Left lung (tissue), 10 donors: ENCODE results near the gene VIP. TPM values are rescaled to one million over a fixed set of nuclear protein-coding genes. Genes with fewer than 3 reads are reported as not detected.

Experiments used
- ATAC-seq: fragments of 200-7000 bp; cut with Tn5 transposase; one replicate; pipeline ENCODE4 v1.9.1; 2020; ENCODE audit warnings: moderate library complexity
- DNase-seq, 4 donors: peaks; one replicate each; pipeline ENCODE4 v3.0.0-alpha.2; 2013 to 2020
- H3K27ac ChIP-seq, 2 donors: fragments of 200-600 bp; sonication (generic) in 1 of 2; one replicate each; pipeline versions ENCODE4 v1.5.0 to v1.8.0; 2020 to 2021
- H3K27me3 ChIP-seq, 2 donors: fragments of 200-600 bp; sonication (generic) in 1 of 2; one replicate each; pipeline versions ENCODE4 v1.5.0 to v1.8.0; 2020 to 2021
- H3K36me3 ChIP-seq, 2 donors: fragments of 200-600 bp; sonication (generic) in 1 of 2; one replicate each; pipeline versions ENCODE4 v1.5.0 to v1.8.0; 2020 to 2021
- H3K4me1 ChIP-seq, 2 donors: fragments of 200-600 bp; one replicate each; pipeline ENCODE4 v1.8.0; 2021
- H3K4me3 ChIP-seq, 2 donors: fragments of 200-600 bp; sonication (generic) in 1 of 2; one replicate each; pipeline versions ENCODE4 v1.5.0 to v1.8.0; 2020 to 2021; ENCODE audit warnings: mild to moderate bottlenecking in 1 of 2
- H3K9me3 ChIP-seq, 2 donors: fragments of 200-600 bp; sonication (generic) in 1 of 2; one replicate each; pipeline versions ENCODE4 v1.5.0 to v1.8.0; 2020 to 2021
- CTCF ChIP-seq, 2 donors: fragments of 200-600 bp; sonication (generic) in 1 of 2; IDR thresholded peaks; one replicate each; pipeline versions ENCODE4 v1.5.0 to v1.8.0; 2021; ENCODE audit warnings: antibody characterized with exemption in 2 of 2
- intact Hi-C, 2 donors: fragments of 100-400 bp; cut with DNase I; formaldehyde crosslinking; loops; one replicate each; pipeline versions ENCODE4 v1.11.2 to v1.14.2; 2022
- polyA plus RNA-seq, 6 donors: library from polyadenylated mRNA; unstranded; fragments of 120-200 nt; gene quantifications; one replicate each; pipeline ENCODE4 v1.2.1, GENCODE V29; 2013; ENCODE audit not compliant: insufficient read length in 6 of 6
- total RNA-seq, 2 donors: library from RNA; stranded (reverse); fragmentation: NEBNext Ultra II Directional; extraction: Animal tissue kit (Norgen Biotek cat#: 25700); gene quantifications; one replicate each; pipeline ENCODE4 v1.2.1, GENCODE V29; 2021
- donor health status: DM: no; HTN: yes; CAD: no.
- donor health status: DM: no; HTN: no; CAD: no.

The VIP gene
- total and polyA plus RNA-seq, 8 donors: 0.23 to 3.8 (median 2.9) TPM

- no peak for TF ChIP-seq CTCF (IDR thresholded peaks at IDR 0.05)
- no peak for DNase-seq
- no peak overlapping the region for H3K27ac ChIP-seq
- no peaks in the 10 kb centered on the region for H3K27me3 ChIP-seq
- no peaks in the 10 kb centered on the region for H3K9me3 ChIP-seq
- intact Hi-C loops: no loop called here
- H3K4me3 ChIP-seq: no peak overlapping the region
- no peaks in the 10 kb centered on the region for H3K36me3 ChIP-seq
- ATAC-seq: no peak
- no peaks in the 10 kb centered on the region for H3K4me1 ChIP-seq
Measured at GRCh38 chr6:152727507-152727906, 23.1 kb upstream of the VIP start.

GRCh38 chr6:152734630-152735029 lies 16.0 kb upstream of the VIP start:
- Histone ChIP-seq H3K4me1 (no peaks in the 10 kb centered on the region), H3K27me3 (no peaks in the 10 kb centered on the region), H3K9me3 (no peaks in the 10 kb centered on the region), H3K4me3 (no peak overlapping the region), H3K27ac (no peak overlapping the region), H3K36me3 (no peaks in the 10 kb centered on the region)
- ATAC-seq: no peak
- no peak for DNase-seq
- no peak for TF ChIP-seq CTCF (IDR thresholded peaks at IDR 0.05)
- intact Hi-C loops: no loop called here

GRCh38 chr6:152736687-152737273 lies 13.8 kb upstream of the VIP start:
- intact Hi-C loops: no loop called here
- H3K27ac ChIP-seq: no peak overlapping the region
- H3K36me3 ChIP-seq: no peaks in the 10 kb centered on the region
- H3K4me1 ChIP-seq: no peaks in the 10 kb centered on the region
- no peak overlapping the region for H3K4me3 ChIP-seq
- no peaks in the 10 kb centered on the region for H3K27me3 ChIP-seq
- no peak for ATAC-seq
- H3K9me3 ChIP-seq: no peaks in the 10 kb centered on the region
- no peak for DNase-seq
- no peak for TF ChIP-seq CTCF (IDR thresholded peaks at IDR 0.05)

GRCh38 chr6:152745509-152746171 lies 5.0 kb upstream of the VIP start:
- TF ChIP-seq CTCF (IDR thresholded peaks at IDR 0.05): no peak
- DNase-seq (no peak), ATAC-seq (no peak)
- H3K27ac ChIP-seq: no peak overlapping the region
- H3K4me1 ChIP-seq: no peaks in the 10 kb centered on the region
- H3K27me3 ChIP-seq: no peaks in the 10 kb centered on the region
- H3K36me3 ChIP-seq: no peaks in the 10 kb centered on the region
- H3K9me3 ChIP-seq: no peaks in the 10 kb centered on the region
- no peak overlapping the region for H3K4me3 ChIP-seq
- intact Hi-C loops: no loop called here

GRCh38 chr6:152746172-152746553 lies 4.4 kb upstream of the VIP start:
- ATAC-seq (no peak), DNase-seq (no peak)
- Histone ChIP-seq H3K27me3 (no peaks in the 10 kb centered on the region), H3K4me1 (no peaks in the 10 kb centered on the region), H3K36me3 (no peaks in the 10 kb centered on the region), H3K27ac (no peak overlapping the region), H3K4me3 (no peak overlapping the region), H3K9me3 (no peaks in the 10 kb centered on the region)
- no peak for TF ChIP-seq CTCF (IDR thresholded peaks at IDR 0.05)
- intact Hi-C loops: no loop called here
